HPDE6-E6E7 (cell line): ENCODE data around the gene PDAP1.
A peak's percentile ranks its signal among the peaks of the same experiment; 100 is the strongest.
"Not testable (repeated sequence)": the region's sequence is repeated elsewhere in the genome, so short reads cannot be mapped to it uniquely, and the experiment has no call there.

Experiments used
- DNase-seq: peaks from one replicate; pipeline ENCODE4 v3.0.0; 2011; ENCODE audit warnings: missing footprints; ENCODE audit errors: extremely low spot score

The PDAP1 gene

DNA sequence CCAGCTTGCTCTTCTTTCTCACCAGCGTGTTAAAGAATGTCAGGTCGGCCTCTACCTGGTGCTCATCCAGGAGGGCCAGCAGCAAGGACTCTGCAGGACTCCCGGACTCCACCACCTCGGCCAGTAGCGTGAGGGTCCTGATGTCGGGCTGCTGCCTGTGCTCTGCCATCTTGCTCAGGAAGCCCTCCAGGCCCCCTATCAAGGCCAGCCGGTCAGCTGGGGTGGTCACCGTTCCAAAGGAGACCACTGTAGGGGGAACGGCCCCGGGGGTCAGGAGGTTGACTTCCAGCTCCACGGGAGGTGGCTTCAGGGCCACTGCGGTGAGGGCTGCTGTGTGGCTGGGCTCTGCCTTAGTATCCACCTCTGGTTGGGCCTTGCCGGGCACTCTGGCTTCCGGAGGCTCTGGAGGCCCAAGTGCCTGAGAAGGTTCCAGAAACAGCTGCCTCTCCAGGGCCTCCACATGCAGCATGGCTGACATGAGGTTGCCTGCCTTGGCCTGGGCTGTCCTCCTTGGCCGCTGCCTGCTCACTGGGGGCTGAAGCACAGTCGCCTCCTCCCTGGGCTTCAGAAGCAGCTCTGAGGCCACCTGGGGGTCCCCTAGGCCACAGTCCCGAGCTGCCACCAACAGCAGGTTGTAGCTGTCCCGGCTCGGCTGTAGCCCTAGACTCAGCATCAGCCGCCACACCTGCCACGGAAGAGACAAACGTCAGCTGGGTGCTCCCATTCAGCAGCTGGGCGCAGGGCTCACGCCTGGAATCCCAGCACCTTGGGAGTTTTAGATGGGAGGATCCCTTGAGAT lies 16.7 kb upstream of the PDAP1 start:
- no peak for DNase-seq

DNA sequence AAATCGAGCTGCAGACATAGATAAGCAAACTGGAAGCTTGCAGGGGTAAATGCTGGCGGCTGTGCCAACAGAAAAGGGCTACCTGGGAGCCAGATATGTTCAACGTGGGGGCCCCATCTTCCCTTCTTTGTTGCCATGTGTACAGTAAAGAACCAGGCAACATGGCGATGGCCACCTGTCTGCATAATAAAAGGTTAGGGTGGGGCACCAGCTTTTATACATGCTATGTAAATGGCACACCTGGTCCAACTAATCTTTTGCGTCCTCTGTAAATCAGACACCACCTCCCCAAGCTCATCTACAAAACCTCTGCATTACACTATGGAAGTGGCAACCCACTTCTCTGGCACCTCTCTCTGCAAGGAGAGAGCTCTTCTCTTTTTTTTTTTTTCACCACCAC lies 14.2 kb upstream of the PDAP1 start:
- no peak for DNase-seq

DNA sequence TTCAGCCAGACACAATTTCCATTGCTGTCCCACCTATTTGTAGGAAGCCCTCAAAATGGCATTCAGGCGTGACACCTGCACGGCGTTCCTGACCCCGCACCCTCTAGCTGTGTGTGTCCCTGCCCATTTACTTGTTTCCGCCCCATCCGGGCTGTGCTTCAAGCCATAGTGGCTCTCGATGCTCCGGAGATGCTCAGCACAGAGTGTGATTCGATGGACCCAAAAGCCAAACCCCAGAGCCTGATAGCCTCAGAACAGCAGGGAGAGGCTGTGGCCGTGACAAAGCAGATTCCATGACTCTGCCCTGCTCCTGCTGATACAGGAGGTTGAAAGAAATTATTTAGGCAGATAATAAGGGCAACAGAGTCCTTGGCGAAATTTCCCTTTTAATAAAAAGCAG lies 13.8 kb upstream of the PDAP1 start:
- DNase-seq: no peak

- DNase-seq: no peak
Observed at GRCh38 chr7:99420986-99421385, 12.6 kb upstream of the PDAP1 start.

DNA sequence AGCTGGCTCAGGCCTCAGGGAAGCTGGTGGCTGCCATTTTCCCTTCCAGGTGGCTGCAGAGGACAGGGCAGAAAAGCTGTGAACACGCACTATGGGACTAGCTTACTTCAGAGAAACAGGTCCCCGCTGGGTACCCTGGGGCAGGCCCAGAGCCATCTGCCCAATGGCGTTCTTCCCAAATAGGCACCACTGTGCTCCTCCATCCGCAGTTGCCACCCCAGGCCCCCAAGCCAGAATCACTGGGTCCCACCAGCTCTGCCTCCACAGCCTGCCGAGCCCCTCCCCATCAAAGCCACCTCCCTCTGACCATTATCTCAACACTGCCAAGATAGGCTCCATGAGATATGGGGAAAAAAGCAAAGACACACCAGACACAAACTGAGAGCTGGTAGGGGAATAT lies 11.8 kb upstream of the PDAP1 start:
- no peak for DNase-seq

GRCh38 chr7:99419323-99420021 lies 11.1 kb upstream of the PDAP1 start:
- DNase-seq: no peak

- no peak for DNase-seq
Observed at GRCh38 chr7:99418260-99418659, 9.9 kb upstream of the PDAP1 start.

- not testable (repeated sequence) for DNase-seq
Observed at GRCh38 chr7:99415513-99416127, 7.2 kb upstream of the PDAP1 start.

DNA sequence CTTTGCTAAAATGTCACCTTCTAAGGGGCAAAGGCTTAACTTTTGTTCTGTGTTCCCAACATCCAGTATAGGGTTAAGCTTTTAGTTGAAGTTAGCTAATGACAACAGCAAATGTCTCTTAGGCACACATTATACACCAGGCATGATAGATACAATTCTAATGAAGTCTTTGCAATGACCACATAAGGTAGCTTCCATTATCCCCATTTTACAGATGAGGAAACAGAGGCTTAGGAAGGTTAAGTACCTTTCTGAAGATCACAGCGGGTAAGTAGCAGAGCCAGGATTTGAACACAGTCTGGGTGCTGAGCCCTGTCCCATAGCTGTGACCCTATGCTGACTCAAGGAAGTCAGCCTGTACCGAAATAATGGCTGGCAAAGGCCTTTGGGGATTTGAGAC lies 2.2 kb upstream of the PDAP1 start:
- DNase-seq: no peak

DNA sequence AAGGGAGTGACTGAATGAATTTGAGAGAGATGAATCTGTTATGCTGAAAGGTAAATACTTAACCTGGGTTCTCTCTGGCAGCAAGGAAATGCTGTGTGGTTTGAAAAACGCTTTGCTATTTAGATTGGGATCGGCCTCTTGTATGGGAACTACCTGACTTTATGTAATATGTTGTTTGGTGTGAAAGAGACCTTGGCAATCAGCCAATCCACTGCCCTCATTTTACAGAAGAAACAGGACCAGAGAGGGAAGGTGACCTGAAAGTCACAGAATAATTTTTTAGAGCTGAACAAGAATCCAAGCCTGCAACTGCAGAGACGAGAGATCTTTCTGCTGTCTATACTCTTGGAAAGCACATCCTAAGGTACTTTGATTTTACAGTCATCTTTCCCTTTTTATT lies 1.4 kb upstream of the PDAP1 start:
- no peak for DNase-seq

- no peak for DNase-seq
Observed at GRCh38 chr7:99409192-99409572, 785 bp upstream of the PDAP1 start.

GRCh38 chr7:99407872-99408378 lies 472 bp downstream of the PDAP1 start:
- peak; percentile 48 for DNase-seq

- DNase-seq: no peak
Observed at GRCh38 chr7:99406557-99406956, 1.8 kb downstream of the PDAP1 start.

DNA sequence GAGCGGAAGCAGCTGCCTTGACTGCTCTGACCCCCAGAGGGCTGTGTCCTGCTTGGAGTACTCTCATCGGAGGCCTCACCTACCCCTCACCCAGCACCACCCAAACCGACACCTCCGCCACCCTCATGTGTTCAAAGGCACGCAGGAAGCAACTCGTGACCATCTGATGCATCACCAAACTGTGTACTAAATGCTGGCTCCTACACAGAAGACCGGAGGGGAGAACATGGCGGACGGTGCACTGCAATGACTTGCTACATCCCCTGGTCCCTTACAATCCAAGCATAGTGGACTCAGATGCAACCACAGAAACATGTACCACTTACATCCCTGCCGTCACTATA lies 3.4 kb downstream of the PDAP1 start:
- no peak for DNase-seq

DNA sequence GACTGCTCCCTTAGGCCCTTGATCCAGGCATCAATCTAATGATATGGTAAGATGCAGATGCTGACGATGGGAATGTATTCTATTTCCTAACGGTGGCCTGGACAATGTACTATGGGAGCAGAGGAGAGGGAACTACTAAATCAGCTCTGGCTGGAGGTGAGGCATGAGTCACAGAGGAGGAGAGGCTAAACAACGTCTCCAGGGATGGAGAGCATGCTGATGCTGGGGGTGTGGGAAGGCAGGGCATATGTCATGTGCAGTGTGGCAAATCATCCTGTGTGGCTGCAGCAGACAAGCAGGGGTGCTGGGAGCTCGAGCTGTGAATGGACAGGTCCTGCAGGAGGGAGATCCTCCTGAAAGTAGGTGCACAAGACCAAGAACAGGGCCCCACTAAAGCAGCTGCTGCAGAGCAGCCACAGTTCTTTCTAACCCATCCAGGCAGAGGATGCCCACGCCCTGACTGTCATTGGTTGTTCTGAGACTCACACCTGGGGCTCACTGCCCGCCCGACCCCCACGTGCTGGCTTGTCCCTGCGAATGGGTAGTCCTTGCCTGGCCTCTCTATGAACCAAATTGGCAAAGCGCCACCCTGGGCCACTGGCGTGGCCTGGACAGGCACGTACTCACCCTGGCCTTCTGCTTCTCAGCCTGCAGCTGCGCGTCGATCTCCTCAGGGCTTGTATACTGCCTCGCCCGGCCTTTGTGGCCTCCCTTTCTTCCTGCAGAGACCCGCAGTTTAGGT lies 4.0 kb downstream of the PDAP1 start:
- DNase-seq: no peak

DNA sequence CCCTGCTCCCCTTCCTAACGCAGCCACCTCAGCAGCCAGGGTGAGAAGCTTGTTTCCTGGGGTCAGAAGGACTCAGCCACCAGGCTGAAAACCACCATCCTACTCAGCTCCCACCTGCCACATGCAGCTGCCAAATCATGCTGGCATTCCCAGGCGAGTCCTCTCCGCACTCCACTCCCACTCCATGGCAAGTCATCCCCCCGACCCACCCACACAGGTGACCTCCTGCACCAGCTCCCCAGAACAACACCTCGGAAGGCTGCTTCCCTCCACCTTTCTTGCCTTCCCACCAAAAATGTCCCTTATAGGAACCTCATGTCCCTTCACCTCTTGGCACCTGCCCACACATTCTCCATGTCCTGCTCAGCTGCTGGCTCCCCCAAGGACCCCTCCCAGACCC lies 4.6 kb downstream of the PDAP1 start:
- no peak for DNase-seq

GRCh38 chr7:99402854-99403253 lies 5.5 kb downstream of the PDAP1 start:
- no peak for DNase-seq

- DNase-seq: no peak
Observed at GRCh38 chr7:99399597-99399996, 8.8 kb downstream of the PDAP1 start.

- no peak for DNase-seq
Observed at GRCh38 chr7:99398891-99399445, 9.4 kb downstream of the PDAP1 start.

DNA sequence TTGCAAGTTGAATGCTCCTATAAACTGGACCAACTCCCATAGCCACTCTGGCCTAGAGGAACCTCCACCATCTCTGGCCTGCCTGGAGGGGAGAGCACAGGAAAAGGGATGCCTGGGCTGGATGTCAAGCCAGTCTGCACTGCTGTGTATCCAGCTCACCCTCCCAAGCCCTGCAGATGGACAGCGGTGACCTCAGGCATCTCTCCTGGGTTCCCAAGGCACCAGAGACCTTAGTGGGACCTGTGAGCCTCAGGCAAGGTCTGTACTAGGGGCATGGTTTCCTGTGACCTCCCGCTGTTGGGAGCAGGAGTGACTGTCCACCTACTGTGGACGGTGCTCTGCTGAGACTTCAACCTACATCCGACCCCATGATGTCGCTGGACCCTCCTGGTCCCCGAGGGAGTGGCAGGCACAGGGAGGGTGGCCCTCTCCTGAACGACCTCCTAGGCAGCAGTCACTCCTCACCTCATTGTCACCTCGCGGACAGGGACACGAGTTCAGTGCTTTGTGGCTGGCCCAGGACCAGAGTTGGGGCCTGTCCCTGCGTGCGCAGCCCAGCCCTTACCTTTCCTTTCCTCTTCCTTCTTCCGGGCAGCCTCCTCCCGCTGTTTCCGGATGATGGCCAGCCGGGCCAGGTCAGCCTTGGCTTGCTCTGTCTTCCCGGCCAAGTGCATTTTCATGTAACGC lies 11.0 kb downstream of the PDAP1 start:
- no peak for DNase-seq
